A673 (cell line): ENCODE results near the gene SLC7A1. TPM values are rescaled to one million over a fixed set of nuclear protein-coding genes. Genes with fewer than 3 reads are reported as not detected.

Experiments
- BruUV-seq: library from RNA; stranded (reverse); fragments of 400-500 nt; replicated peaks from 2 replicates; lab custom pipeline; 2021; lab: Mats Ljungman, UMichigan
- CTCF ChIA-PET: fragments of 300-600 bp; sonication (Branson Sonifier 250); formaldehyde crosslinking; loops from one replicate; lab custom pipeline; 2022; ENCODE audit warnings: antibody characterized with exemption; lab: Charles Lee
- POLR2A ChIA-PET: fragments of 300-600 bp; sonication (Branson Sonifier 250); formaldehyde crosslinking; loops from one replicate; lab custom pipeline; 2022; ENCODE audit warnings: antibody characterized with exemption; ENCODE audit not compliant: low non-redundant PET; lab: Charles Lee
- DNase-seq: peaks from one replicate; pipeline ENCODE4 v3.0.0-alpha.2; 2015; ENCODE audit warnings: low spot score
- H3K27ac ChIP-seq: fragments of 200-600 bp; sonication (generic); 2 replicates; pipeline ENCODE4 v1.5.1; 2016; ENCODE audit warnings: mixed run types, low read depth, mild to moderate bottlenecking, mixed read lengths, antibody characterized with exemption, low read length; ENCODE audit not compliant: poor library complexity, severe bottlenecking
- H3K27me3 ChIP-seq: fragments of 200-600 bp; sonication (generic); replicated peaks from 2 replicates; pipeline ENCODE4 v1.6.1; 2017; ENCODE audit warnings: mixed run types, low read depth, mild to moderate bottlenecking, mixed read lengths, antibody characterized with exemption, low read length; ENCODE audit not compliant: insufficient read depth, poor library complexity
- H3K36me3 ChIP-seq: fragments of 200-600 bp; sonication (generic); 2 replicates; pipeline ENCODE4 v1.6.1; 2016; ENCODE audit warnings: mixed run types, mild to moderate bottlenecking, mixed read lengths, antibody characterized with exemption, low read length; ENCODE audit not compliant: insufficient read depth, poor library complexity, severe bottlenecking
- H3K4me1 ChIP-seq: fragments of 200-600 bp; sonication (generic); 2 replicates; pipeline ENCODE4 v1.6.1; 2017; ENCODE audit warnings: mixed run types, mild to moderate bottlenecking, mixed read lengths, antibody characterized with exemption, low read length; ENCODE audit not compliant: insufficient read depth, poor library complexity, severe bottlenecking
- H3K4me3 ChIP-seq: fragments of 200-600 bp; sonication (generic); 2 replicates; pipeline ENCODE4 v1.5.1; 2016; ENCODE audit warnings: low read depth, mixed run types, mild to moderate bottlenecking, mixed read lengths, low read length; ENCODE audit not compliant: poor library complexity, severe bottlenecking
- H3K9me3 ChIP-seq: fragments of 200-600 bp; sonication (generic); 2 replicates; pipeline ENCODE4 v1.6.1; 2016; ENCODE audit warnings: mixed run types, low read depth, mild to moderate bottlenecking, mixed read lengths, antibody characterized with exemption, low read length; ENCODE audit not compliant: poor library complexity, severe bottlenecking
- CTCF ChIP-seq: fragments of 300-800, 200-600 bp; sonication (generic); conservative IDR thresholded peaks from 2 replicates; pipeline ENCODE4 v1.5.1; 2017; ENCODE audit warnings: low read depth, mild to moderate bottlenecking, antibody characterized with exemption, low read length, moderate library complexity, mixed read lengths
- EZH2 ChIP-seq: fragments of 200-600 bp; sonication (generic); IDR thresholded peaks from 2 replicates; pipeline ENCODE4 v1.6.1; 2017; ENCODE audit warnings: borderline replicate concordance, low read depth, mild to moderate bottlenecking, mixed read lengths, antibody characterized with exemption, low read length; ENCODE audit not compliant: poor library complexity, severe bottlenecking
- intact Hi-C: fragments of 100-400 bp; cut with micrococcal nuclease; formaldehyde crosslinking; loops from one replicate; pipeline ENCODE4 v1.10.0; 2022; ENCODE audit not compliant: unreplicated experiment
- total RNA-seq: library from RNA; stranded (reverse); gene quantifications from 2 replicates; pipeline ENCODE4 v1.2.3, GENCODE V29; 2021

Gene SLC7A1
- total RNA-seq, 1 experiment from 2014 or later: 81.6 TPM

GRCh38 chr13:29572575-29572974 is 22.9 kb downstream of the SLC7A1 start:
- Histone ChIP-seq H3K36me3 (no peaks in the 10 kb centered on the region), H3K27ac (no peak overlapping the region), H3K27me3 (no peaks in the 10 kb centered on the region), H3K4me1 (peaks cover 20% of the 10 kb centered on the region), H3K9me3 (no peaks in the 10 kb centered on the region), H3K4me3 (no peak overlapping the region)
- POLR2A ChIA-PET: no interaction called here
- DNase-seq: no peak
- intact Hi-C loops: no loop called here
- no peak for TF ChIP-seq CTCF
- TF ChIP-seq EZH2: no peak
- no TSS peak for BruUV-seq
- CTCF ChIA-PET: no interaction called here

DNA sequence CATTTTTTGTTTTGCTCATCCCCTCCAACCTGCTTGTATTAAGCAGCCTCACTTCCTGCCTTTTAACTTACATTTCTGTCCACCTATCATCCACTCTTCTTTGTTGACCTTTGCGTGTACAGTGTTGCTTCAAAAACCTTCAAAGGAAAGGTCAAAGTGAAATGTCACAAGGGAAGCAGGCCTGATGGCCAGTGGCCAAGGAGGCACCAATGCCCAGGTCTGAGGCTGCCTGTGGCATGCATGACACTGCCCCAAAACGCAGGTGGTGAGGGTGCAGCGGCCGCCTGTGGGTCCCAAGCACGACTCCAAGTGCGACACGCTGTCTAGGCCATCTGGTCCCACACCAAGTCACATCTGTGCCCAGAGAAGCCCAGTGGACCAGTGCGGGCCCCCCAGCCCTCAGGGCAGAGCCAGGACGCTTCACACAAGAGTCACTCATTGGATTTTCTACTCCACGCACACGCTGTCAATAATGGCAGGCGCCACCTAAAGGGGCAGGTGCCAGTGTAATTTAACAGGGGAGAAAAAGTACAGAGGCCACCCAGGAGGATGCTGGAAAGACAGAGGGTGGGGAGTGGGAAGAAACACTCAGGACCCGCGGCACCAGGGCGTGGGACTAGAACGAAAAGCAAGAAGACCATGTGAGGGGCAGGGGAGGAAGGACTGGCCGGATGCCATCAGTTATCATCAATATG is 23.5 kb downstream of the SLC7A1 start:
- peaks cover 20% of the 10 kb centered on the region for H3K4me1 ChIP-seq
- no peak overlapping the region for H3K27ac ChIP-seq
- no peaks in the 10 kb centered on the region for H3K36me3 ChIP-seq
- intact Hi-C loops: no loop called here
- no TSS peak for BruUV-seq
- ChIA-PET POLR2A (no interaction called here), CTCF (no interaction called here)
- H3K27me3 ChIP-seq: no peaks in the 10 kb centered on the region
- no peaks in the 10 kb centered on the region for H3K9me3 ChIP-seq
- TF ChIP-seq EZH2: no peak
- no peak for TF ChIP-seq CTCF
- no peak overlapping the region for H3K4me3 ChIP-seq
- no peak for DNase-seq

DNA sequence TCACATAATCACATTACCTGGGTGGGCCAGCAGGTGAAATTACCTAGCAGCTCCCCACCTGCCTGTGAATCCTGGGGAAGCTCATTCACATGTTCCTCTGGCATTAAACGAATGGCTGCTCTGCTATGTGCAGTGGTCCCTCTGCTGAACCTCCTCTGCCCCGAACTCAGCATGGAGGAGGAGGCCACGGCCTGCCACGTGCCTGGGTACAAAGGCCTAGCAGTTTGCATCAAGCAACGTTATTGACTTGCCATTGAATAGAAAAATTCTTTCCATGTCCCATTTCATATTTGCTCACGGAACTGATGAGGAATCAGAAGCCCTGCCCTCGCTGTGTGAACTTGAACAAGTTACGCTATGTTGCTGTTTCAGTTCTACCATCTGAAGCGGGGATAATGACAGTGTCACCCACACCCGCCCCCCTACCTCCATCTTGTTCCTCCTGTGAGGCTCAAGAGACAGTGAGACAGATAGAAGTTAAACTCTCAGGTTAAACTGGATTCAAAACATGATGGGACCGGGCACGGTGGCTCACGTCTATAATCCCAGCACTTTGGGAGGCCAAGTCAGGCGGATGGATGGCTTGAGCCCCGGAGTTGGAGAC is 25.3 kb downstream of the SLC7A1 start:
- Histone ChIP-seq H3K4me3 (no peak overlapping the region), H3K9me3 (no peaks in the 10 kb centered on the region), H3K27ac (no peak overlapping the region), H3K36me3 (no peaks in the 10 kb centered on the region), H3K27me3 (no peaks in the 10 kb centered on the region), H3K4me1 (peaks cover 17% of the 10 kb centered on the region)
- TF ChIP-seq CTCF (no peak), EZH2 (no peak)
- ChIA-PET POLR2A (no interaction called here), CTCF (no interaction called here)
- intact Hi-C loops: no loop called here
- BruUV-seq: no TSS peak
- no peak for DNase-seq
